Stimulated activated CD4-positive, alpha-beta T cell treated with anti-CD3 and anti-CD28 coated beads, Interleukin-2, amount 100 ng/mL, for 24 hours (primary cell): ENCODE data around the gene NELL1.

Source experiments
- DNase-seq, 2 donors: peaks; one replicate each; pipeline ENCODE4 v3.0.0-alpha.2; 2020

NELL1 gene

DNA sequence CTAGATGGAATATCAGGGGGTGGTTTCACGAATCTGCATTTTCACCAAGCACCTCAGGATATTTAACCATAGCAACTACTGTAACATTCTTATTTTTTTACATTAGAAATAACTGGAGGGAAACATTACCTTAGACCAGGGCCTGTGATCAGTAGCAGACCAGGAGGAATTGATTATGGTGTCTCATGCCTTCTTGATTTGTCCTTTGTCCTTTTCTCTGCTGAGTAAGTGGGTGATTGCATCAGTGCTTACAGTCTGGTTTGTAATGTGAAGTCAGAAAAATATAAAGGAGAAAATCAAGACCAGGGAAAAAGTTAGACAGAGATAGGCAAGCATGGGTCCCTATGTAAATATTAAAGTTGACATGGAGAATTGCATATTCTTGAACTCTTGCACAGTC, 703.3 kb downstream of the NELL1 start:
- no peak for DNase-seq

DNA sequence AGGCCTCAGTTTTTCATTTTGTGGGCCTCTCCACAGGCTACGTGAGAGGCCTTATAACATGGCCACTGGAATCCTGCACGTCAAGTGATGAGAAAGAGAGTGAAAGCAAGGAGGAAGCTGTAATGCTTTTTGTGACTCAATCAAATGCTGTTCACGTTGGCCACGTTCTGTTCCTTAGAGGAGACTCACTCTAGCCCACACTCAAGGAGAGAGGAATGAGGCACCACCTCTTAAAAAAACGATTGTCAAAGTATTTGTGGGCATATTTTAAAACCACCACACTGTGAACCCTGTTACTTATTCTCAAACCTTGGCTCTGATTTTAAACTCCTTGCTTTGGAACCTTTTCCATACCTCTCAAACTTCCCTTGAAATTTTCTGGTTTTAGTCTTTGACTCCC, 705.0 kb downstream of the NELL1 start:
- DNase-seq: no peak

DNA sequence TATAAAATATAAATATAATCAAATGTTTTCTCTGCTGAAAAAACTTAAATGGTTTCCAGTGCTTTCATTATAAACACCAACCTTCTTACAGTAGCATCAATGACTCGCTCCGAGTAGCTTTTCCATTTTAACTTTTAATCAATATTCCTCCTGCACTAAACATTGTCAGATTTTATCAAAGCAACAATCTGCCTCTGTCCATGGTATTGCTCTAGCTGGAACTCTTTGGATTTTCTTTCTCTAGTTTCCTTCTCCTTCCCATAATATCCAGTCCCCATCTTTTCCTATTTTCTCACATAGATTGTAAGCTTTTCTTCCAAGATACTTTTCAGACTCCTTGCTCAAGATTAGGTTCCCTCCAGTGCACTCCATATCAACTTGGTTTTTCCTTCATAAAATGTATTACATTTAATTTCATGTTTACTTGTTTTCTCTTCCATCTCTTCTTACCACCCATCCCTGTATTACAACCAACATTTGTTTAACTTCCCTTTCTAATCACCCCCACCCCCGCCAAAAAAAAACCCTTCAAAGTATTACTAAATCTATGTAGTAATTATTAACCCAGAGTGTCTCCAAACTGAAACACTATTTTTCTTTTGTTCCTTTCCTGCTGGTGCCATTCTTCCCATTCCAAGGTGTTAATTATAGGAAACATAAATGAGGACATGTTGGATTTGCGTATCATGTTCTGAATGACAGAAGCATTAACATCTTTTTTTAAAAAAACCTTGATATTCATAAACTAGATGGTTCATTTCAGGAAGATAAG, 716.5 kb downstream of the NELL1 start:
- no peak for DNase-seq

DNA sequence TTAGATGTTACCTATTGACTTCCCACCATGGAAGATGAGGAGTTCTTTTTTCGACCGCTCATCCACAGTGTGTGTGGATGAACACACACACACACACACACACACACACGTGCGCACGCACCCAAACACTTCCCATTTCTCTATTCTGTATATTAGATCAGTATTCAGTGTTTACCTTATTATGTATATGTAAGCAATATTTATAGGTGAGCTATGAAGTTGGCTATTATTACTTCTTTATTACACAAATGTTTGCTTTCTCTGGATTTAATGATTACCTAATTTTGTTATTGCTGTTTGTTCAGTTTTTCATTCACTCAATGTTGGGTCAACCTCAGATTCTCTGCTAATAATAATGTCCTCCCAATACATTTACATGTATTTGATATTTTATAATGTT, 721.0 kb downstream of the NELL1 start:
- DNase-seq: no peak

DNA sequence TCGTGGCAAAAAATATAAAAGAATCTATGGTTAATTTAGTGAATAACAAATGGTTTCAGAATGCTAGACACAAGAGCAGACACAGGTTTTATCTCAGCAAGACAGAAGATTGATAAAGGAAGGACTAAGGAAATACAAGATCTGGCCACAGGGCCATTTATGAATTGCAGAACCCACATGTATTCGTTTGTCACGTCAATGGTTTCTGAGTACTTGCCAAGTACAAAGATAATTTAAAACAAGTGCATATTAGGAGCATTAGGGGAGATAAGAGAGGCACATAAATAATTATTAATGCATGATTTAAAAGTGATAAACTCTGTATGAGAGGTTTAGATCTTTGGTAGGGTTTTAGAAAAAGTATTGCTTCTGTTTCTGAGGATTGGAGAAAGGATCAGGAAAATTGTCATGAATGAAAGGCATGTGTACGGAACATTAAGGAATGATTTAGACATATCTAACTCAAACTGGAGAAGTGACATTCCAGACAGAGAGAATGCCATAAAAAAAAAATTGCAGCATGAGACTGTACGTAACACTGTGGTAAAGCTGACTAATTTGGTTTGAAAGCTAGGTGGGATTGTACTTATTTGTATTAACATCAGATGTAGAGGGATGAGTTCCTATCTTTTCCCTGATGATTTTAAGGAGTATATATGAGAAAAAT, 727.1 kb downstream of the NELL1 start:
- no peak for DNase-seq

DNA sequence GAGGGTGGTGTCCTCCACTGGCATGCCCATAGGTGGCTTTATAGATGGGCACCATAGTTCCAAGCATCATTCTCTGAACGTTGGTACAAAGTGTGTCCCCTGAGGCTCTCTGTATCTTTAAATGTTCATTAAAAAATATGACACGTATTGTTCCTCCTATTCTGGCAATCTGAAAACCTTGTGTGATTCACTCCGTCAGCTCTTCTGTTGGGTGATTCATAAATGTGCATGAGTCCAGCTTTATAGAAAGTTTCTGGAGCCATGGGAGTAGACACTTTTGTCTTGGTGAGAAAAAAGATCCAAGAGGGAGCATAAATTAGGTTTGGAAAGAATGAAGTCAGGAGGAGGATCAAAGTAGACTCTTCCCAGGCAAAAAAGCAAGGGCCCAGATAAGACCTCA, 728.8 kb downstream of the NELL1 start:
- DNase-seq: no peak

DNA sequence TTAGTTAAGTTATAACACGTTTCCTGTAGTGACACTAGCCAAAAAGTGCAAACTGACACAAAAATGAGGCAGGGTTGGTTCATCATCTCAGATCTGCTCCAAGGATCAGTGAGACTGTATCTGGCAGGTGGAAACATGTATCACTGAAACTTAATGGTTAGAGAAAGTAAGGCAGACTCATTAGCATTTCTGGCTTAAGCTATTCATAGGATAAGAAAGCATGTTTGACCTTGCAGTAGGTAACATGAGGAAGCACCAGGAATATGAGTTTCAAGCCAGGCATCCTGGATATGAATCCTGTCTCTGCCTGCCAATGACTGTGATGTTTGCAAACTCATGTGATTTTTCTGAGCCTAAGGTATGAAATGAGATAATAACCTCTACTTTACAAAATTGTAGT, 732.1 kb downstream of the NELL1 start:
- no peak for DNase-seq

DNA sequence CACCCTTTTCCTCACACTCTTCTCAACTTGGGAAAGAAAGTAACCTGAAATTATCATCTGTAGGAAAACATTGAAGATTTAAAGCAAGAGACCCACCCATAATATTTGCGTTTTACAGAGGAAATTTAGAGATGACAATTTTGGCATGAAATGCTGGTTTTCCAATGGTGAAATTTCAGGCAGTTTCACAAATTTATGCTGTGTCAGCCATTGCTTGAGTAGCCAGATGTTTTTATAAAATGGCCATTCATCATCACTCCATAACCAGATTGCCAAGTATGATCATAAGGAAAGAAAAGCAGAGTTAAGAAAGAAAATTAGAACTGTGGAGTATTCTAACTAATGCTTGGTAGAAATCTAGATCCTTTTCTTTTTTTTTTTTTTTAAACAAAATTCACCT, 732.9 kb downstream of the NELL1 start:
- DNase-seq: no peak

DNA sequence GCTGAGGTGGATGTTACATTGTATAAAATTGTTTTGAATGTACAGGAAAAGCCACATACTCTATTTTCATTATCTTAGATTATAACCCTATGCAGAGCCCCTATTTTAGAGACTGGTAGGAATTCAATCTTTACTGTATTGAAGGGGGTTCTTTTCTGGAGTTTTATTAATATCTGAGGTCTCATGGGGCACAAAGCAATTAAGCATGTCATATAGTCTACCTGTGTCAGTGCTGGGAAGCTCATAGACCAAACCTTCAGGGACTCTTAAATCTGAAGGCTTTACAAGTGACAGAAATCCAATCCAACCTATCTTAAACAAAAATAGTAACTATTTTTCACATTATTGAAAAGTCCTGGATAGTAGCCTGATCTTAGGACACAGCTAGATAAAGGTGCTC, 733.7 kb downstream of the NELL1 start:
- DNase-seq: no peak

DNA sequence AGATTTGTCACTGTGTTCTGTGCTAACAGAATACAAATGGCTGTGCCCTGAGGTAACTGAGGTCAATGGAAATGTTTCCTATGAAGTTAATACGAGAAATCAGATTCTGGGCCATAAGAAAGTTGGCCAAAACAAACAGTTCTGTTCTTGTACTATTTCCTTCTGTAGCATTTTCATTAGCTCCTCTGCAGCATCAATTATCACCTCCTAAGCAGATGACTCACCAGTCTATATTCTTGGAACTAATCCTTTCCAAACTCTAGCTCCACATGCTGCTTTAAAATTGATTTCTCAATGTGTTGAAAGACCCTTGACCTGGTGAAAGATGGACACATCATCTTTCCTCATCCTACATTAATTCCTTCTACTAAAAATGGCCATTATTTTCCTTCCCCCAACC, 736.0 kb downstream of the NELL1 start:
- no peak for DNase-seq

DNA sequence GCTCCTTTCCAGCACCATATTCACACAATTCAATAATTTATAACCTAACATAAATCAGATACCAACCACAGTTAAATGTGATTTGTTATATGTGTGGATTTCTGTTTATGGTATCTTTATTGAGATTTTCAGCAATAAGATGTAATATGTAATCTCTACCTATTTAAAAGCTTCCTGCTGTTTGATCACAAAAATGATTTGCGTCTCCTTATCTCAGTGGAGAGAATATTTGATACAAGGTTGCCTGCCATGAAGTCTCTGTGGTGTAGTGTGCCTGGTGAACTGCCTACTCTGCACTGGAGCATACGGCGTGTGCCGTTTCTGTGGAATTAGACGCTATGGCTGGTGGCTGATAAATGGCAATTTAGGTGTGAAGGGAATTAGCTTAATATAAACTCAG, 741.1 kb downstream of the NELL1 start:
- no peak for DNase-seq

DNA sequence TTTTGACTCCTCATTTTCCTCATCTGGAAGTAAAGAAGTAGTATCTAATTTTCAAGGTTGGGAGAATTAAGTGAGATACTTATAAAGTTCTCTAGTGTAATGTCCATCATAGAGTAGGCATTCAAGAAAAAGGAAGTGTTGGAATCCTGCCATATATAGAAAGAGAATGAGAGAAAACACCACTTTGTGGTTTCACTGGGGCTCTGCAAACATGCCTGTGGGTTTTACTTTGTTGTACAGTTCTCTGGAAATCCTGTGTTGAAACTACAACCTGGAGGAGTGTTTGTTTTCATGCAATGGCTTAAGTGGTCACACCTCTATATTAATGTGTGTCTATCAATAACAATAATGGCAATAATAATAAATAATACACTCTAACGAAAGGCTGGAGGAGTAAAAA, 741.7 kb downstream of the NELL1 start:
- DNase-seq: no peak

DNA sequence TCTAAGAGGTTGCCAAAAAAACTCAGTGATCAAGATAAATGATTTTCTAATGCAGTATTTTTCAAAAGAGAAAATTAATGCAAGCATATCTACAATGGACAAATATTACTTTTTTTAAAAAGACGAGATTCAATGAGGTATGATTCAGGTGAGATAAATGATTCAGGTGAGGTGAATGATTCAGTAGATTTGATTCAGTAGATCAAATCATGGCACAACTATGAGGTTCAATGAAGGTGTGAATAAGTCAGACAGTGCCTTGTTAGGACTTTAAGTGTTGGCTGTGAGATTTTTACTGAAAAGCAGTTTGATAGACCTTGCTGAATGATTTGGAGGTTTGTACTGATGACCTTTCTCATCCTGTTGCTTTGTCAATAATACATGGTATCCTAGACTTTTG, 742.2 kb downstream of the NELL1 start:
- DNase-seq: no peak

DNA sequence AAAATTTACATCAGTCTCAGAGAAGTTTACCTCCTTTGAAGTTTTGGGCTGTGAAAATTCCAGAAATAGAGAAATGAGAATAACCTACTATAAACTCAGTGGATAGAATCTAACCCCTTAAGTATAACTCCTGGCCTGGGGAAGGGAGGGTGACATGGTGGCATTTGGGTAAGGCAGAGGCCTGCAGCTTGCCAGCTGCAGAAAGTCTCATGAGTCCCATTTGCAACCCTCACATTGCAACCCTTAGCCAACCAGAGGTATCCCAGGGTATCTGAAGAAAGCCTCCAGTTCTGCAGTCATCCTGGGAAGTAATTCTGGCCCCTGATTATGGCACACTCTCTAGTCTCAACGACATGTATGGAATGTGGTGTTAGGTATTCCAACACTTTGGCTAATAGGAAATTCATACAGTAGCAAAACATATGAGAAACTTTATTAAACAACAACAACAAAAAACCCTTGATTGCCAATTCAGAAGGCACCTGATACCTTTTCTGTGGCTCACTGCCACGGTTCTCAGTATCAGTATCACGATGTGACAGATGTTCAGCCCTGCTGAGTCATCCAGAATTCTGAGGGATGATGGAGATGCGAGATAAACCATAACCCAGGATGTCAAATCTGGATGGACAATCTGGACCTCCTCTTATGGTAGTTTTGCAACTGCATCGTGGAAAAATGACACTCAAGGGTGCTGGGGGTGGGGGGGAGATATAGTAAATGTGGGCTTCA, 743.4 kb downstream of the NELL1 start:
- no peak for DNase-seq

DNA sequence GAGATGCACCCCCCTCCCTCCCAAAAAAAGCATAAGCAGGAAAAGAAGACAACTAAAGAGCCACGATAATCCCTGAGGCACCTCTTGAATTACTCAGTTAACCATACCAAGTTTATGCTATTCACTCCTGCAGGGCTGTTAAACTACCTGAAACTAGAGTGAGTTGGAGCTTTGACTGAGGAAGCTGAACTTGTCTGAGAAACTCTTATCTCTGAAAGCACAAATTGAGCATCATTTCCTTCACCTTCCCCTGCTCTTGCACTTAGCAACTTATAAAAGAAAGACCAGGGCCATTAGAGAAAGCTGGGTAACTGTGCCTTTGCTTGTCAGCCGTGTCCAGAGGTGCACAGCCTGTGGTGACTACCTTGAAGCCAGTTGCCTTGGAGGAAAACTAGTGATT, 745.6 kb downstream of the NELL1 start:
- no peak for DNase-seq

DNA sequence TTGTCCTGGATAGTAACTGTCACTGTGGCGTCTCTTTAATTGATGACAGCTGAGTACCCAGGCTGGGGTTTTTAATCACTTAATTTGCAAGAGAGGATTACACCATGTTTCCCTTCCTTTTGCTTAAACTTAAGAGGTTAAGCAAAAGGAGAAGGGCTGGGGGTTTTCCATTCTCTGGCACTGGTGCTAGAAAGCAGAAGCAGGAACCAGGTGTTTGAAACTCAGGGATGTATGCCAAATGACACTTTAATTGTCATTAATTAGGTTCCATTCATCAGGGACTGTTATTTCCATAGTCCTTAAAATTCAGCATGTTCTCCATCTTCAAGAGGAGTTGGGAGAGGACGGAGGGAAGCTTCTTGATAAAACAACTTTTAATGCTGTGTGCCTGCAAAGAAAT, 746.2 kb downstream of the NELL1 start:
- DNase-seq: no peak

DNA sequence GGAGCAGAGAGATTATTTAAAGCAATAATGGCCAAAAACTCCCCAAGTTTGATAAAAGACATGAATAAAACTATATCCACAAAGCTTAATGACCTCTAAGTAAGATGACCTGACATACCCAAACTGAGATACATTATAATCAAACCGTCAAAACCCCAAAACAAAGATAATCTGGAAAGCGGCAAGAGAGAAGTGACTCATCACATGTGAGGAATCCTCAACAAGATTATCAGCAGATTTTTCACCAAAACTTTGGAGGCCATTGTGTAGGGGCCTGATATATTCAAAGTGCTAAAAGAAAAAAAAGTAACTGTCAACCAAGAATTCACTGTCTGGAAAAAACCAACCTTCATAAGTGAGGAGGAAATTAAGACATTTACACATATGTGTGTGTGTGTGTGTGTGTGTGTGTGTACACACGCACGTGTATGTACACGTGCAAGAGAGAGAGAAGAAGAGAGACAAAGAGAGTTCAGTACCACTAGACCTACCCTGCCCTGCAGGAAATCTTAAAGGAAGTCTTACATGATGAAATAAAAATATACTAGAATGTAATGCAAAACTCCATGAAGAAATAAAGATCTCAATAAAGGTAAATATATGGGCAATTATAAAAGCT, 752.4 kb downstream of the NELL1 start:
- DNase-seq: no peak

DNA sequence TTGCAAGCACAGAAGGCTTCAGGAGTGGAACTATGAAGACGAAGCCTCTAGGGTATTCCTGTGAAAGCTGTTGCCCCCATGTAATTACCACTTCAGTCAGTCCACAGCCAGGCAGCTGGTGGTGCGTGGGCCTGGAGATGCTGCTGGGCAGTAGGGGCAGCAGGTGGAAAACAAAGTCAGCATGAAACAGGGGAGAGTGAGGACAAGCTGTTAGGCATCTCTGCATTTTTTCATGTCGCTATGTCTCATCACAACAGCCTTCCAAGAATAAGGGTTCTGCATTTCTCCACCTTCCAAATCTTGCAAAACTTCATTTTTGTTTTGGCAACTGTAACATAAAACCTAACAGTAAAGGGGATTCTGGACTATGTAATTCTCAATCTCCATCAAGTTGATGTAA, 757.5 kb downstream of the NELL1 start:
- DNase-seq: no peak

DNA sequence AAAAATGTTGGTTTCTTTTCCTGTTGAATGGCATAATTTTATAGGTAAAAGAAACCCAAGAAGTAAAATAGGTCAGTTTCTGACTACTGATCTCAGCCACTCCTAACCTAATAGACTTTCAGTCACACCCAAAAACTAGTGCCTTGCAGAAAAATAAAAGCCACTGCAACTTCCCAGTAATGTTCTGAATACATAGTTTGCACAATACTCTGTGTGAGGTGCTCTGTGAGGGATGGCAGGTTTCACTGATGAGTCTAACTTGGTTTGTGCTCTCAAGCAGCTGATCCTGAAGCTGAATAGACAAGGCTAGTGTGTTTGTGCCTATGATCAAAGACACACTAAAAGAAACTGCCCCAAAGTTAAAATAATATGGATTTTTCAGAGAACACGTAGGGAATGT, 758.3 kb downstream of the NELL1 start:
- no peak for DNase-seq

DNA sequence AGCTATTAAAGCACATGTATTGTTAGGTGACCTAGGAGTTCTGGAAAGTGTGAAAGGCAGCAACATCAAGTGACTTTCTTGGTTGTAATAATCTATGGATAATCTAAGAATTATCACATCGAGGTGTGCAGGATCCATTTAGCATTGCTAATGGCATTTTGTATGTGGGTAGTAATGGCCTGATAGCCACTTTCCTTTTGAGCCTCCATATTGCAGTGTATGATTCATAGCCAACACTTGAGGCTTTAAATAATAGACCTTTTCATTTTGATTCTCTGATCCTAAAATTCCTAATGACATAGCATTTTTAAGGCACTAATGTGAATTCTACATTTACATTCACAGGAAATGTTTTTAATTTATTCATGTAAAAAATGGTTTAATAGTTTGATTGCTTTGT, 759.4 kb downstream of the NELL1 start:
- no peak for DNase-seq

DNA sequence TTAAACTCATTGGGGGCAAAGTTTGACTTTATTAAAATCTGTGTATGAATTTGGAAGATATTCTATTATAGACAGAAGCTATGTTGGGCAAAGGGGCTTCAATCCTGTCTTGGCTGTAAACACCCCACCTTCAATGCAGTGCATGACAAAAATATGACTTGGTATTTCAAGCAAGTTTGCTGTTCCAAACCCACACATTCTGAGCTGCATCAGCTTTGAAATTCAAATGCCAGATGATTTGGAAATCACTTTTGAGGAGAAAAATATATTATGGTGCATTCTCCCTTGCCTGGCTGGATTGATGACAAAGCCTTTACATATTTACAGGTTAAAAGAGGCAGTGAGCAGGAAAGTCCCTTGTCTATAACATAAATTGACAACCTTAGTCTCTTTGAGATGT, 760.0 kb downstream of the NELL1 start:
- no peak for DNase-seq

DNA sequence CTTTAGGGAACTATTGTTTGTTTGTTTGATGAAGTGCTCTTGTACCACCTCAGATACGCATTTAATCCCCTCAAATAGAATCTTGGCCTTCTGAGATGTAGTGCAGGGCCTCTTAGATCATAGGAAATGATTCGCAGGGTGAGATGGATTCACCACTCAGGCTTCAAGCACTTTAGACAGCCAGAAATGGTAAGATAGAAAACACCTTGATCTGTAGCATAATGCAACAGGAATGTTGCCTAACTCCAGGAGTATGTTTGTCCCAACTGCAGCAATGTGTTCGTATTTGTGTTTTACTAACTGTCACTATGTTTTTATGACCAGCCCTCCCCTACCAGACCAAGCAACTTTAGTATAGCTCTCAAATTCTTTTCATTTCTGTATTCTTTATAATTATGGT, 761.2 kb downstream of the NELL1 start:
- DNase-seq: no peak

DNA sequence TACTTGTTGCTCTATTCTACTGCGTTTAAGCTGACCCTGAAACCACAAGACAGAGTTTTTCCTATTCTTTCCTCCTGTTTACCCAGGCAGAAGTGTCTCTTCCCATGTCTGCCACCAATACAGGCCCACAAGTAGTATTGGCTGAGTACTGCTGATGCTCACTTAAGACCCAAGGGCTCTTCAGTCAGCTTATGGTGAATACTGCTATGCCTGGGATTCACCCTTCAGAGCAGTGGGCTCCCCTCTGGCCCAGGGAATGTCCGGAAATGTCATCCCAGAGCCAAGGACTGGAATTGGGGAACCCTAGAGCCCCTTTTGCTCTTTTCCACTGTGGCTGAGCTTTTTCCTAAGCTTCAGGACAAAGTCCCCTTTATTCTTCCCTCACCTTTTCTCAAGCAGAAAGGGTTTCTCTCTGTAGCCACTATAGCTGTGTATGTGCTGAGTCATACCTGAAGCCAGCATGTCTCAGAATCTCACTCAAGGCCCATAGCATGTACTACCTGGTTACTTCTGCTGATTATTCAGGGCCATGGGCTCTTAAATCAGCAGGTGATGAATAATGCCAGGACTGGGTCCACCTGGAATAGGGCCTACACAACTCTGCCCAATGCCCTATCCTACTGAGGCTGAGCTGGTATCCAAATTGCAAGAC, 777.7 kb downstream of the NELL1 start:
- no peak for DNase-seq
